Measurements from ENCODE around the gene UTP25. TPM values are rescaled to one million over a fixed set of nuclear protein-coding genes. Genes with fewer than 3 reads are reported as not detected.

UTP25 gene
- total and polyA plus RNA-seq, 9 donors: 4.7 to 7.5 (median 5.8) TPM

Other genes starting within 250 kb of the UTP25 start
- gene CAMK1G, start 244.3 kb upstream of the UTP25 start, total RNA-seq: 0.04 TPM
- gene CAMK1G, start 244.3 kb upstream of the UTP25 start, polyA plus RNA-seq (ENCODE audit: insufficient read depth in 1 of 8, insufficient read length in 8 of 8, low replicate concordance in 1 of 8): under 1 TPM in 5 of 8 donors, not detected in 3; 0.16 to 0.66 (median 0.33) TPM
- 0.66 TPM for gene LAMB3, start 175.5 kb upstream of the UTP25 start, total RNA-seq
- 1 to 10 TPM in 3 of 8 donors, under 1 TPM in 5; 0.32 to 7.2 (median 0.97) TPM for gene LAMB3, start 175.5 kb upstream of the UTP25 start, polyA plus RNA-seq (ENCODE audit: insufficient read depth in 1 of 8, insufficient read length in 8 of 8, low replicate concordance in 1 of 8)
- gene G0S2, start 152.6 kb upstream of the UTP25 start, total RNA-seq: 5.4 TPM
- 10 to 100 TPM in 1 of 8 donors, 1 to 10 TPM in 7; 2.7 to 12.5 (median 4.6) TPM for gene G0S2, start 152.6 kb upstream of the UTP25 start, polyA plus RNA-seq (ENCODE audit: insufficient read depth in 1 of 8, insufficient read length in 8 of 8, low replicate concordance in 1 of 8)
- gene HSD11B1, start 123.1 kb upstream of the UTP25 start, total RNA-seq: 0.18 TPM
- under 1 TPM in 4 of 8 donors, not detected in 4; 0.20 to 0.43 (median 0.25) TPM for gene HSD11B1, start 123.1 kb upstream of the UTP25 start, polyA plus RNA-seq (ENCODE audit: insufficient read depth in 1 of 8, insufficient read length in 8 of 8, low replicate concordance in 1 of 8)
- 1.4 TPM for gene TRAF3IP3, start 71.9 kb upstream of the UTP25 start, total RNA-seq
- 1 to 10 TPM in 7 of 8 donors, under 1 TPM in 1; 0.82 to 3.2 (median 2.4) TPM for gene TRAF3IP3, start 71.9 kb upstream of the UTP25 start, polyA plus RNA-seq (ENCODE audit: insufficient read depth in 1 of 8, insufficient read length in 8 of 8, low replicate concordance in 1 of 8)
- gene C1orf74, start 43.4 kb upstream of the UTP25 start, total RNA-seq: 2.5 TPM
- gene C1orf74, start 43.4 kb upstream of the UTP25 start, polyA plus RNA-seq (ENCODE audit: insufficient read depth in 1 of 8, insufficient read length in 8 of 8, low replicate concordance in 1 of 8): 1 to 10 TPM; 2.1 to 3.0 (median 2.4) TPM
- gene IRF6, start 21.8 kb upstream of the UTP25 start, total RNA-seq: 0.49 TPM
- 1 to 10 TPM in 3 of 8 donors, under 1 TPM in 5; 0.20 to 6.1 (median 0.70) TPM for gene IRF6, start 21.8 kb upstream of the UTP25 start, polyA plus RNA-seq (ENCODE audit: insufficient read depth in 1 of 8, insufficient read length in 8 of 8, low replicate concordance in 1 of 8)
- 0.98 TPM for gene SYT14, start 110.2 kb downstream of the UTP25 start, total RNA-seq
- gene SYT14, start 110.2 kb downstream of the UTP25 start, polyA plus RNA-seq (ENCODE audit: insufficient read depth in 1 of 8, insufficient read length in 8 of 8, low replicate concordance in 1 of 8): 1 to 10 TPM in 6 of 8 donors, under 1 TPM in 2; 0.57 to 3.0 (median 1.3) TPM